GM23338 (cell line): Measurements from ENCODE around the gene TRDN. TPM values are rescaled to one million over a fixed set of nuclear protein-coding genes. Genes with fewer than 3 reads are reported as not detected.
A peak's percentile ranks its signal among the peaks of the same experiment; 100 is the strongest.

Source experiments
- ATAC-seq: fragments of 200-7000 bp; cut with Tn5 transposase; 3 replicates; pipeline ENCODE4 v1.9.1; 2020
- DNase-seq: peaks from one replicate; pipeline ENCODE4 v3.0.0-alpha.2; 2015; ENCODE audit warnings: low spot score
- H2AFZ ChIP-seq: fragments of 200-600 bp; sonication (generic); 2 replicates; pipeline ENCODE4 v1.8.0; 2016; ENCODE audit warnings: antibody characterized with exemption, mild to moderate bottlenecking, moderate library complexity
- H3F3A ChIP-seq: fragments of 200-600 bp; sonication (generic); replicated peaks from 2 replicates; pipeline ENCODE4 v1.8.0; 2017; ENCODE audit warnings: antibody characterized with exemption, mixed run types, low read depth
- H3K27ac ChIP-seq: fragments of 200-600 bp; sonication (generic); 2 replicates; pipeline ENCODE4 v1.6.1; 2016; ENCODE audit warnings: low read depth
- H3K27me3 ChIP-seq: fragments of 200-600 bp; sonication (generic); 2 replicates; pipeline ENCODE4 v1.8.0; 2016; ENCODE audit warnings: mild to moderate bottlenecking, mixed run types, moderate library complexity; ENCODE audit not compliant: insufficient read depth
- H3K36me3 ChIP-seq: fragments of 200-600 bp; sonication (generic); 2 replicates; pipeline ENCODE4 v1.8.0; 2016; ENCODE audit warnings: mild to moderate bottlenecking; ENCODE audit not compliant: insufficient read depth
- H3K4me1 ChIP-seq: fragments of 200-600 bp; sonication (generic); 2 replicates; pipeline ENCODE4 v1.8.0; 2016; ENCODE audit warnings: mild to moderate bottlenecking, moderate library complexity; ENCODE audit not compliant: insufficient read depth
- H3K4me2 ChIP-seq: fragments of 200-600 bp; sonication (generic); 2 replicates; pipeline ENCODE4 v1.7.1; 2017; ENCODE audit warnings: mixed run types
- H3K4me3 ChIP-seq: fragments of 200-600 bp; sonication (generic); 2 replicates; pipeline ENCODE4 v1.6.1; 2016; ENCODE audit warnings: mixed run types
- H3K79me2 ChIP-seq: fragments of 200-600 bp; sonication (generic); replicated peaks from 2 replicates; pipeline ENCODE4 v1.8.0; 2017; ENCODE audit warnings: mild to moderate bottlenecking; ENCODE audit not compliant: insufficient read depth
- H3K9me2 ChIP-seq: fragments of 200-600 bp; sonication (generic); 2 replicates; pipeline ENCODE4 v1.8.0; 2017; ENCODE audit not compliant: insufficient read depth
- H4K20me1 ChIP-seq: fragments of 200-600 bp; sonication (generic); replicated peaks from 2 replicates; pipeline ENCODE4 v1.8.0; 2017; ENCODE audit warnings: mild to moderate bottlenecking; ENCODE audit not compliant: insufficient read depth
- H3K27ac Mint-ChIP-seq: 2 replicates; pipeline ENCODE4 v1.8.0; 2020; ENCODE audit warnings: inconsistent platforms, mild to moderate bottlenecking, moderate library complexity, mixed read lengths
- H3K27me3 Mint-ChIP-seq: 3 replicates; pipeline ENCODE4 v1.8.0; 2022; ENCODE audit warnings: low read depth, mild to moderate bottlenecking, moderate library complexity, mixed read lengths, inconsistent platforms; ENCODE audit not compliant: insufficient read depth, poor library complexity
- H3K36me3 Mint-ChIP-seq: 3 replicates; pipeline ENCODE4 v1.8.0; 2021; ENCODE audit warnings: low read depth, mild to moderate bottlenecking, inconsistent platforms, moderate library complexity, mixed read lengths
- H3K4me1 Mint-ChIP-seq: 3 replicates; pipeline ENCODE4 v1.8.0; 2020; ENCODE audit warnings: mild to moderate bottlenecking, inconsistent platforms, mixed read lengths
- H3K4me3 Mint-ChIP-seq: 3 replicates; pipeline ENCODE4 v1.8.0; 2021; ENCODE audit warnings: moderate library complexity, mild to moderate bottlenecking, inconsistent platforms, mixed read lengths
- H3K9me3 Mint-ChIP-seq: 3 replicates; pipeline ENCODE4 v1.8.0; 2020; ENCODE audit warnings: moderate library complexity, mild to moderate bottlenecking, inconsistent platforms, mixed read lengths
- CREB1 ChIP-seq: fragments of 250-450 bp; sonication (Bioruptor Pico); IDR thresholded peaks from 2 replicates; pipeline ENCODE4 v1.5.0; 2020; ENCODE audit warnings: low read depth, mild to moderate bottlenecking, moderate library complexity
- ETS1 ChIP-seq: IDR thresholded peaks from 2 replicates; pipeline ENCODE4 v1.6.1; 2016; ENCODE audit warnings: antibody characterized with exemption
- EZH2phosphoT487 ChIP-seq: fragments of 200-600 bp; sonication (generic); IDR thresholded peaks from one replicate; pipeline ENCODE4 v1.8.1; 2018; ENCODE audit warnings: antibody characterized with exemption; ENCODE audit not compliant: unreplicated experiment
- JUNB ChIP-seq: IDR thresholded peaks from one replicate; pipeline ENCODE4 v1.6.1; 2016; ENCODE audit warnings: antibody characterized with exemption; ENCODE audit not compliant: unreplicated experiment
- POLR2AphosphoS5 ChIP-seq: IDR thresholded peaks from 2 replicates; pipeline ENCODE4 v1.6.1; 2016; ENCODE audit warnings: antibody characterized with exemption, low read depth
- REST ChIP-seq: IDR thresholded peaks from one replicate; pipeline ENCODE4 v1.6.1; 2018; ENCODE audit warnings: antibody characterized with exemption; ENCODE audit not compliant: unreplicated experiment
- STAT1 ChIP-seq: IDR thresholded peaks from one replicate; pipeline ENCODE4 v1.6.1; 2016; ENCODE audit warnings: antibody characterized with exemption; ENCODE audit not compliant: unreplicated experiment
- ZNF114 ChIP-seq: fragments of 250-450 bp; sonication (Bioruptor Pico); IDR thresholded peaks from 2 replicates; pipeline ENCODE4 v1.5.0; 2020; ENCODE audit warnings: mild to moderate bottlenecking, moderate library complexity
- polyA plus RNA-seq: library from polyadenylated mRNA; unstranded; fragments of >200 nt; fragmentation: Nextera tagmentation; extraction: Ambion mirVana; gene quantifications from 2 replicates; pipeline ENCODE4 v1.2.1, GENCODE V29; 2016
- total RNA-seq: library from RNA; depleted of rRNA; stranded (reverse); fragments of >200 nt; shearing (Covaris generic); gene quantifications from 2 replicates; pipeline ENCODE4 v1.2.3, GENCODE V29; 2014
- TF ChIP-seq, protein P1 (sequence below), 2 experiments: fragments of 200-600 bp in 1 of 2; sonication (generic) in 1 of 2; conservative IDR thresholded peaks; 2 replicates each; pipeline versions ENCODE4 v1.5.1 to v1.6.1; 2016 to 2017; ENCODE audit warnings: antibody characterized with exemption in 2 of 2, low read depth in 2 of 2, mild to moderate bottlenecking in 2 of 2, moderate library complexity in 1 of 2

TRDN gene
- total and polyA plus RNA-seq, 2 experiments from 2014 or later = 35.5 to 137 TPM

GRCh38 chr6:123171341-123172115 lies 465.2 kb downstream of the TRDN start:
- no peak overlapping the region for H3K4me2 ChIP-seq
- no peaks in the 10 kb centered on the region for H3F3A ChIP-seq
- no peak for TF ChIP-seq REST
- no peak for TF ChIP-seq ZNF114 (CRISPR knock-in tag)
- TF ChIP-seq EZH2phosphoT487 = no peak
- no peak for TF ChIP-seq STAT1
- no peak for TF ChIP-seq ETS1
- TF ChIP-seq JUNB = no peak
- no peak for TF ChIP-seq POLR2AphosphoS5
- TF ChIP-seq CREB1 (CRISPR knock-in tag) = no peak
- TF ChIP-seq, protein P1, sequence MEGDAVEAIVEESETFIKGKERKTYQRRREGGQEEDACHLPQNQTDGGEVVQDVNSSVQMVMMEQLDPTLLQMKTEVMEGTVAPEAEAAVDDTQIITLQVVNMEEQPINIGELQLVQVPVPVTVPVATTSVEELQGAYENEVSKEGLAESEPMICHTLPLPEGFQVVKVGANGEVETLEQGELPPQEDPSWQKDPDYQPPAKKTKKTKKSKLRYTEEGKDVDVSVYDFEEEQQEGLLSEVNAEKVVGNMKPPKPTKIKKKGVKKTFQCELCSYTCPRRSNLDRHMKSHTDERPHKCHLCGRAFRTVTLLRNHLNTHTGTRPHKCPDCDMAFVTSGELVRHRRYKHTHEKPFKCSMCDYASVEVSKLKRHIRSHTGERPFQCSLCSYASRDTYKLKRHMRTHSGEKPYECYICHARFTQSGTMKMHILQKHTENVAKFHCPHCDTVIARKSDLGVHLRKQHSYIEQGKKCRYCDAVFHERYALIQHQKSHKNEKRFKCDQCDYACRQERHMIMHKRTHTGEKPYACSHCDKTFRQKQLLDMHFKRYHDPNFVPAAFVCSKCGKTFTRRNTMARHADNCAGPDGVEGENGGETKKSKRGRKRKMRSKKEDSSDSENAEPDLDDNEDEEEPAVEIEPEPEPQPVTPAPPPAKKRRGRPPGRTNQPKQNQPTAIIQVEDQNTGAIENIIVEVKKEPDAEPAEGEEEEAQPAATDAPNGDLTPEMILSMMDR (conservative IDR thresholded peaks at IDR 0.05; ENCODE audit: low read depth in 2 of 2) = no peak
- no peaks in the 10 kb centered on the region for H4K20me1 ChIP-seq
- H3K4me3 Mint-ChIP-seq = no peak overlapping the region
- no peaks in the 10 kb centered on the region for H3K27me3 Mint-ChIP-seq
- no peaks in the 10 kb centered on the region for H3K9me3 Mint-ChIP-seq
- no peaks in the 10 kb centered on the region for H3K36me3 ChIP-seq
- H3K4me1 ChIP-seq = no peaks in the 10 kb centered on the region
- no peaks in the 10 kb centered on the region for H3K27me3 ChIP-seq
- no peaks in the 10 kb centered on the region for H3K79me2 ChIP-seq
- H3K27ac Mint-ChIP-seq = no peak overlapping the region
- H3K36me3 Mint-ChIP-seq = no peaks in the 10 kb centered on the region
- H3K4me1 Mint-ChIP-seq = no peaks in the 10 kb centered on the region
- DNase-seq (peak; percentile 11), ATAC-seq (no peak)
- no peaks in the 10 kb centered on the region for H3K9me2 ChIP-seq
- H3K4me3 ChIP-seq = no peak overlapping the region
- 0 out of 2 replicates have a peak overlapping the region, but pooled peaks have one; percentile 23 for H2AFZ ChIP-seq
- H3K27ac ChIP-seq = no peak overlapping the region
